ENCODE measurements around the gene SLC6A16. TPM values are rescaled to one million over a fixed set of nuclear protein-coding genes. Genes with fewer than 3 reads are reported as not detected.
A peak's percentile ranks its signal among the peaks of the same experiment; 100 is the strongest.

Gene SLC6A16
- total RNA-seq, 4 donors from 2014 or later: 0.23 to 1.4 (median 0.34) TPM; not detected in 1

GRCh38 chr19:49361438-49362047 is 36.6 kb upstream of the SLC6A16 start:
- Histone ChIP-seq H3K27me3 (no peaks in the 10 kb centered on the region), H3K36me3 (peaks cover 21% of the 10 kb centered on the region), H3K27ac (peak overlapping the region; percentile 93), H3K4me1 (peaks cover 45% of the 10 kb centered on the region), H3K4me3 (peak overlapping the region; percentile 79), H3K9me3 (no peaks in the 10 kb centered on the region)
- DNase-seq (ENCODE audit: low spot score in 2 of 2): peak; percentile 89
- 6% methylated on average over 18 of the region's 27 CpGs for WGBS
- TF ChIP-seq CTCF (IDR thresholded peaks at IDR 0.05) (no peak), EP300 (IDR thresholded peaks at IDR 0.05) (no peak), POLR2AphosphoS5 (IDR thresholded peaks at IDR 0.05) (no peak), POLR2A (IDR thresholded peaks at IDR 0.05) (no peak)

- 78% methylated on average over 17 of the region's 17 CpGs for WGBS
- Histone ChIP-seq H3K9me3 (no peaks in the 10 kb centered on the region), H3K27me3 (no peaks in the 10 kb centered on the region), H3K4me3 (no peak overlapping the region), H3K4me1 (peaks cover 47% of the 10 kb centered on the region), H3K27ac (peak overlapping the region; percentile 18), H3K36me3 (peaks cover 26% of the 10 kb centered on the region)
- TF ChIP-seq POLR2AphosphoS5 (IDR thresholded peaks at IDR 0.05) (no peak), POLR2A (IDR thresholded peaks at IDR 0.05) (no peak), EP300 (IDR thresholded peaks at IDR 0.05) (no peak), CTCF (IDR thresholded peaks at IDR 0.05) (no peak)
- DNase-seq (ENCODE audit: low spot score in 2 of 2): no peak
These were observed 35.1 kb upstream of the SLC6A16 start for GRCh38 chr19:49359851-49360820.

- H3K36me3 ChIP-seq: peaks cover 39% of the 10 kb centered on the region
- H3K27ac ChIP-seq: no peak overlapping the region
- no peak for TF ChIP-seq EP300 (IDR thresholded peaks at IDR 0.05)
- TF ChIP-seq POLR2A (IDR thresholded peaks at IDR 0.05): no peak
- TF ChIP-seq POLR2AphosphoS5 (IDR thresholded peaks at IDR 0.05): no peak
- no peak for TF ChIP-seq CTCF (IDR thresholded peaks at IDR 0.05)
- WGBS: 86% methylated on average over 9 of the region's 9 CpGs
- no peaks in the 10 kb centered on the region for H3K9me3 ChIP-seq
- no peaks in the 10 kb centered on the region for H3K27me3 ChIP-seq
- DNase-seq (ENCODE audit: low spot score in 2 of 2): no peak
- peaks cover 29% of the 10 kb centered on the region for H3K4me1 ChIP-seq
- H3K4me3 ChIP-seq: no peak overlapping the region
These were observed 32.2 kb upstream of the SLC6A16 start for GRCh38 chr19:49357186-49357585.

GRCh38 chr19:49356382-49356781 is 31.4 kb upstream of the SLC6A16 start:
- peaks cover 44% of the 10 kb centered on the region for H3K36me3 ChIP-seq
- 63% methylated on average over 7 of the region's 7 CpGs for WGBS
- H3K4me1 ChIP-seq: peaks cover 21% of the 10 kb centered on the region
- TF ChIP-seq POLR2A (IDR thresholded peaks at IDR 0.05): no peak
- no peak for TF ChIP-seq POLR2AphosphoS5 (IDR thresholded peaks at IDR 0.05)
- TF ChIP-seq CTCF (IDR thresholded peaks at IDR 0.05): no peak
- TF ChIP-seq EP300 (IDR thresholded peaks at IDR 0.05): no peak
- H3K4me3 ChIP-seq: no peak overlapping the region
- no peaks in the 10 kb centered on the region for H3K27me3 ChIP-seq
- no peak overlapping the region for H3K27ac ChIP-seq
- H3K9me3 ChIP-seq: no peaks in the 10 kb centered on the region
- DNase-seq (ENCODE audit: low spot score in 2 of 2): no peak

GRCh38 chr19:49355909-49356353 is 30.9 kb upstream of the SLC6A16 start:
- no peak for DNase-seq (ENCODE audit: low spot score in 2 of 2)
- Histone ChIP-seq H3K27ac (no peak overlapping the region), H3K9me3 (no peaks in the 10 kb centered on the region), H3K4me3 (no peak overlapping the region), H3K27me3 (no peaks in the 10 kb centered on the region), H3K4me1 (peaks cover 17% of the 10 kb centered on the region), H3K36me3 (peaks cover 44% of the 10 kb centered on the region)
- 36% methylated on average over 12 of the region's 12 CpGs for WGBS
- no peak for TF ChIP-seq POLR2AphosphoS5 (IDR thresholded peaks at IDR 0.05)
- no peak for TF ChIP-seq POLR2A (IDR thresholded peaks at IDR 0.05)
- TF ChIP-seq EP300 (IDR thresholded peaks at IDR 0.05): no peak
- TF ChIP-seq CTCF (IDR thresholded peaks at IDR 0.05): no peak
